Measurements from ENCODE around the gene DNAH17. TPM values are rescaled to one million over a fixed set of nuclear protein-coding genes. Genes with fewer than 3 reads are reported as not detected.

Gene DNAH17
- total and polyA plus RNA-seq, 2 of the 13 experiments (the other 11 are each of a cell fraction or from before 2014, with no cell fraction given) = 0.86 to 1.6 TPM

DNA sequence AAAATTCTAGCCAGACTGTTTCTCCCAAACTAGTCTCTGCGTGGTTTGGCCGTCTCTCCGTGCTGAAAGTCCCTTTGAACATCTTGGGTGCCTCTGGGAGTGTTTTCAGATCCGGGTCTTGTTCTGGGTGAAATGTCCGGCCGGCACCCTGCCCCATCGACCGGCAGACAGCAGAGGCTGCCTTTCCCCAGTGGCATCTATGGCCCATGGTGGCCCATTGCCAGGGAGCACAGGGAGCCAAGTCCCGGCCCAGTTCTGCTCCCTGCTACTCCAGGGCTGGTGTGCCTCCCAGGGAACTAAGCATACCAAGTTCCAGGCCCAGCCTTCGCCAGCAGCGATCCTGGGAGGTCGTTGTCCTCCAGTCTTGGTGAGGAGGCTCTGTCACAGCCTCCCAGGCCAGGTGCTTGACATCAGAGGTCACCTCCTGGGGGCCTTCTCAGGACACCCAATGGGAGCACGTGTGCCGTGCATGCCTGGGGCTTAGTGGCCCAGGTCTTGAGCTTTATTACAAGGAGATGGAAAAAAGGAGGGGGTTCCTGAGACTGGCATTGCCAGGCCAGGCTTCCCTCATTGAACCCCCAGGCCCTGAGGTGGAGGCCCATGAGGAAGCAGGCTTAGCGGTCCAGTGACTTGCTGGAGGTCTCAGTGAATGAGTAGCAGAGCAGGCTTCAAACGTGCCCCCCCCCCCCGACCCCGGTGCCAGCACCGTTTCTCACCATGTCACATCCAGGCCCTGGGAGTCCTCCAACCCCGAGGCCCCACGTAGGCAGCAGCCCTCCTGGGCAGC lies 144.8 kb downstream of the DNAH17 start (continued):
- peak; percentile 21 for TF ChIP-seq IKZF4 (CRISPR knock-in tag; IDR thresholded peaks at IDR 0.05; ENCODE audit: borderline replicate concordance, low read depth, not compliant biosample characterization)
- TF ChIP-seq, protein P1, sequence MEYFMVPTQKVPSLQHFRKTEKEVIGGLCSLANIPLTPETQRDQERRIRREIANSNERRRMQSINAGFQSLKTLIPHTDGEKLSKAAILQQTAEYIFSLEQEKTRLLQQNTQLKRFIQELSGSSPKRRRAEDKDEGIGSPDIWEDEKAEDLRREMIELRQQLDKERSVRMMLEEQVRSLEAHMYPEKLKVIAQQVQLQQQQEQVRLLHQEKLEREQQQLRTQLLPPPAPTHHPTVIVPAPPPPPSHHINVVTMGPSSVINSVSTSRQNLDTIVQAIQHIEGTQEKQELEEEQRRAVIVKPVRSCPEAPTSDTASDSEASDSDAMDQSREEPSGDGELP (IDR thresholded peaks at IDR 0.05; ENCODE audit: borderline replicate concordance, low read depth) = peak; percentile 42; the same call in 1 of the 2 replicates
- no peak for TF ChIP-seq ZIK1 (CRISPR knock-in tag; IDR thresholded peaks at IDR 0.05; ENCODE audit: borderline replicate concordance, low read depth)
- TF ChIP-seq GZF1 (CRISPR knock-in tag; IDR thresholded peaks at IDR 0.05) = 0 out of 2 replicates have a peak, but pooled peaks have one; percentile 31
- TF ChIP-seq, protein P2, sequence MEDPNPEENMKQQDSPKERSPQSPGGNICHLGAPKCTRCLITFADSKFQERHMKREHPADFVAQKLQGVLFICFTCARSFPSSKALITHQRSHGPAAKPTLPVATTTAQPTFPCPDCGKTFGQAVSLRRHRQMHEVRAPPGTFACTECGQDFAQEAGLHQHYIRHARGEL (CRISPR knock-in tag; IDR thresholded peaks at IDR 0.05) = 0 out of 2 replicates have a peak, but pooled peaks have one; percentile 28
- TF ChIP-seq, protein P3, sequence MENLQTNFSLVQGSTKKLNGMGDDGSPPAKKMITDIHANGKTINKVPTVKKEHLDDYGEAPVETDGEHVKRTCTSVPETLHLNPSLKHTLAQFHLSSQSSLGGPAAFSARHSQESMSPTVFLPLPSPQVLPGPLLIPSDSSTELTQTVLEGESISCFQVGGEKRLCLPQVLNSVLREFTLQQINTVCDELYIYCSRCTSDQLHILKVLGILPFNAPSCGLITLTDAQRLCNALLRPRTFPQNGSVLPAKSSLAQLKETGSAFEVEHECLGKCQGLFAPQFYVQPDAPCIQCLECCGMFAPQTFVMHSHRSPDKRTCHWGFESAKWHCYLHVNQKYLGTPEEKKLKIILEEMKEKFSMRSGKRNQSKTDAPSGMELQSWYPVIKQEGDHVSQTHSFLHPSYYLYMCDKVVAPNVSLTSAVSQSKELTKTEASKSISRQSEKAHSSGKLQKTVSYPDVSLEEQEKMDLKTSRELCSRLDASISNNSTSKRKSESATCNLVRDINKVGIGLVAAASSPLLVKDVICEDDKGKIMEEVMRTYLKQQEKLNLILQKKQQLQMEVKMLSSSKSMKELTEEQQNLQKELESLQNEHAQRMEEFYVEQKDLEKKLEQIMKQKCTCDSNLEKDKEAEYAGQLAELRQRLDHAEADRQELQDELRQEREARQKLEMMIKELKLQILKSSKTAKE (CRISPR knock-in tag; IDR thresholded peaks at IDR 0.05; ENCODE audit: borderline replicate concordance) = 0 out of 2 replicates have a peak, but pooled peaks have one; percentile 34
- no peak for TF ChIP-seq MAFG (CRISPR knock-in tag; IDR thresholded peaks at IDR 0.05)
- TF ChIP-seq, protein P4, sequence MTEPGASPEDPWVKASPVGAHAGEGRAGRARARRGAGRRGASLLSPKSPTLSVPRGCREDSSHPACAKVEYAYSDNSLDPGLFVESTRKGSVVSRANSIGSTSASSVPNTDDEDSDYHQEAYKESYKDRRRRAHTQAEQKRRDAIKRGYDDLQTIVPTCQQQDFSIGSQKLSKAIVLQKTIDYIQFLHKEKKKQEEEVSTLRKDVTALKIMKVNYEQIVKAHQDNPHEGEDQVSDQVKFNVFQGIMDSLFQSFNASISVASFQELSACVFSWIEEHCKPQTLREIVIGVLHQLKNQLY (CRISPR knock-in tag; IDR thresholded peaks at IDR 0.05) = peak; percentile 74; the same call in 1 of the 2 replicates
- TF ChIP-seq, protein P5, sequence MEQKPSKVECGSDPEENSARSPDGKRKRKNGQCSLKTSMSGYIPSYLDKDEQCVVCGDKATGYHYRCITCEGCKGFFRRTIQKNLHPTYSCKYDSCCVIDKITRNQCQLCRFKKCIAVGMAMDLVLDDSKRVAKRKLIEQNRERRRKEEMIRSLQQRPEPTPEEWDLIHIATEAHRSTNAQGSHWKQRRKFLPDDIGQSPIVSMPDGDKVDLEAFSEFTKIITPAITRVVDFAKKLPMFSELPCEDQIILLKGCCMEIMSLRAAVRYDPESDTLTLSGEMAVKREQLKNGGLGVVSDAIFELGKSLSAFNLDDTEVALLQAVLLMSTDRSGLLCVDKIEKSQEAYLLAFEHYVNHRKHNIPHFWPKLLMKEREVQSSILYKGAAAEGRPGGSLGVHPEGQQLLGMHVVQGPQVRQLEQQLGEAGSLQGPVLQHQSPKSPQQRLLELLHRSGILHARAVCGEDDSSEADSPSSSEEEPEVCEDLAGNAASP (CRISPR knock-in tag; IDR thresholded peaks at IDR 0.05; ENCODE audit: borderline replicate concordance) = peak; percentile 49; the same call in 1 of the 2 replicates
- no peak for TF ChIP-seq DR1 (CRISPR knock-in tag; IDR thresholded peaks at IDR 0.05)
- TF ChIP-seq RARG (CRISPR knock-in tag; IDR thresholded peaks at IDR 0.05; ENCODE audit: low read depth) = no peak
- TF ChIP-seq, protein P6, sequence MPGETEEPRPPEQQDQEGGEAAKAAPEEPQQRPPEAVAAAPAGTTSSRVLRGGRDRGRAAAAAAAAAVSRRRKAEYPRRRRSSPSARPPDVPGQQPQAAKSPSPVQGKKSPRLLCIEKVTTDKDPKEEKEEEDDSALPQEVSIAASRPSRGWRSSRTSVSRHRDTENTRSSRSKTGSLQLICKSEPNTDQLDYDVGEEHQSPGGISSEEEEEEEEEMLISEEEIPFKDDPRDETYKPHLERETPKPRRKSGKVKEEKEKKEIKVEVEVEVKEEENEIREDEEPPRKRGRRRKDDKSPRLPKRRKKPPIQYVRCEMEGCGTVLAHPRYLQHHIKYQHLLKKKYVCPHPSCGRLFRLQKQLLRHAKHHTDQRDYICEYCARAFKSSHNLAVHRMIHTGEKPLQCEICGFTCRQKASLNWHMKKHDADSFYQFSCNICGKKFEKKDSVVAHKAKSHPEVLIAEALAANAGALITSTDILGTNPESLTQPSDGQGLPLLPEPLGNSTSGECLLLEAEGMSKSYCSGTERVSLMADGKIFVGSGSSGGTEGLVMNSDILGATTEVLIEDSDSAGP (CRISPR knock-in tag; IDR thresholded peaks at IDR 0.05; ENCODE audit: borderline replicate concordance) = peak; percentile 87; the same call in 1 of the 2 replicates
- no peak for TF ChIP-seq BRCA1 (CRISPR knock-in tag; IDR thresholded peaks at IDR 0.05)
- TF ChIP-seq, protein P7, sequence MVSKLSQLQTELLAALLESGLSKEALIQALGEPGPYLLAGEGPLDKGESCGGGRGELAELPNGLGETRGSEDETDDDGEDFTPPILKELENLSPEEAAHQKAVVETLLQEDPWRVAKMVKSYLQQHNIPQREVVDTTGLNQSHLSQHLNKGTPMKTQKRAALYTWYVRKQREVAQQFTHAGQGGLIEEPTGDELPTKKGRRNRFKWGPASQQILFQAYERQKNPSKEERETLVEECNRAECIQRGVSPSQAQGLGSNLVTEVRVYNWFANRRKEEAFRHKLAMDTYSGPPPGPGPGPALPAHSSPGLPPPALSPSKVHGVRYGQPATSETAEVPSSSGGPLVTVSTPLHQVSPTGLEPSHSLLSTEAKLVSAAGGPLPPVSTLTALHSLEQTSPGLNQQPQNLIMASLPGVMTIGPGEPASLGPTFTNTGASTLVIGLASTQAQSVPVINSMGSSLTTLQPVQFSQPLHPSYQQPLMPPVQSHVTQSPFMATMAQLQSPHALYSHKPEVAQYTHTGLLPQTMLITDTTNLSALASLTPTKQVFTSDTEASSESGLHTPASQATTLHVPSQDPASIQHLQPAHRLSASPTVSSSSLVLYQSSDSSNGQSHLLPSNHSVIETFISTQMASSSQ (IDR thresholded peaks at IDR 0.05; ENCODE audit: low read depth) = no peak
- TF ChIP-seq, protein P7 (CRISPR knock-in tag; IDR thresholded peaks at IDR 0.05; ENCODE audit: borderline replicate concordance) = 0 out of 2 replicates have a peak, but pooled peaks have one; percentile 25
- TF ChIP-seq ZMAT3 (CRISPR knock-in tag; conservative IDR thresholded peaks at IDR 0.05) = no peak

Measured in HepG2 (cell line).